Activated effector memory CD4-positive, alpha-beta T cell treated with anti-CD3 and anti-CD28 coated beads, Interleukin-2, amount 50 U/mL, for 16 hours (primary cell): ENCODE measurements around the gene ASCL2.
A peak's percentile ranks its signal among the peaks of the same experiment; 100 is the strongest.
"Not testable (repeated sequence)": the region's sequence is repeated elsewhere in the genome, so short reads cannot be mapped to it uniquely, and the experiment has no call there.

ENCODE experiments used
- DNase-seq: peaks from one replicate; pipeline ENCODE4 v3.0.0-alpha.2; 2020

ASCL2 gene

GRCh38 chr11:2296913-2297622 is 26.7 kb upstream of the ASCL2 start:
- peak; percentile 61 for DNase-seq

- DNase-seq: peak; percentile 58
Measured at GRCh38 chr11:2295971-2296912, 25.9 kb upstream of the ASCL2 start.

DNA sequence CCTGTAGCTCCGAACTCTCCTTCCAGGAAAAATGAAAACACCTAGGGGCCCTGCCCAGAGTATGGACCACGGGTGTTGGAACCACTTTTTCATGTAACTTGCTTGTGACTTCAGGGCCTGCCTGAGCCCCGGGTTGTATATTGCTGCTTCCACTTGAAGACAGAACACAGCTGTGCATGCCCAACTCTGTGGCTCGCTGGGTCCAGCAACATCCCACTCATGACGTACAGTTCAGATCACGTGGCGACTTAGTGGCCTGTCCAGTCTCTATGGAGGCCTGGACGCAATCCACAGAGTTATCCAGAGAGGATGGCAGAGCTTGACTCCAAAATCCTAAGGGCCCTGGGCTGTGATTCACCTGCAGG is 24.5 kb upstream of the ASCL2 start:
- DNase-seq: no peak

- peak; percentile 61 for DNase-seq
Measured at GRCh38 chr11:2293984-2294925, 23.9 kb upstream of the ASCL2 start.

DNA sequence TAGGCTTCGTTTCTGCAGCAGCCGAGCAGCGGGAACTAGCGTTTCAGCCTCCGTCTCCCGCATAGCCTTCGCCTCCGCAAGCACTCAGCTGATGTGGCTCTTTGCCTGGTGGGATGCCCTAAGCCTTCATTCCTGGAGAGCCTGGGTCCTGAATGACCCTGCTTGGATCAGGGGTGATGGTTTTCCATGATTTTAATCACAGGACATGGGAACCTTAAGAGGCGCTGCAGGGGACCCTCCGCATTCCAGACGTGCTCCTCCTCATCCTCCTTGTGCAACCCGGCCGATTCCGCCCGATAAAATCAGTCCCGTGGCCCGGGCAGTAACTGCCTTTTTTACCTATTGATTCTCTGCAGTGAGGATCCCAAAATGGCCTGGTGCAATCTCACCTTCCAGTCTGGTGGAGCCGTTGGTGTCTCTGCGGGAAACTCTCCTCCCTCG is 23.2 kb upstream of the ASCL2 start:
- no peak for DNase-seq

DNA sequence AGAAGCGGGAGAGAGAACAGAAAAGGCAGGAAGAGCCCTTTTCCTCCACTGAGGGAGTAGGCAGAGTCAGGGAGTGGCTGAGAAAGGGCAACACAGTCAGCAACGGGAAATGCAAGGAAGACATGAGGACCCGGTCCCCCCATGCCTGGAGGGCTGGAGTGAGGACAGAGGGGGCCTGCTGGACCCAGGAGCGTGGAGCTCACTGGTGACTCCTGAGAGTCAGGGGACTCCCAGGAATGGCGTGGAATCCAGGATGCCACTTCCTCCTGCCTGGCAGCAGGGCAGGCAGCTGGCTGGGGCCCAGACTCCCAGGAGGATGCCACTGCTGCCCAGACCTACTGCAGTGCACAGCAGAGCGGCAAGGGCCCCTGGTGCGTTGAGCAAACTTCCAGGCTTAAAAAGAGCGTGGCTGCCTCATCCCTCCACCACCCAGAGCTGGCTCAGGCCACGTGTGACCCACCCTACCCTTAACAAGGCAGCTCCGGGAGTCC is 20.0 kb upstream of the ASCL2 start:
- no peak for DNase-seq

DNA sequence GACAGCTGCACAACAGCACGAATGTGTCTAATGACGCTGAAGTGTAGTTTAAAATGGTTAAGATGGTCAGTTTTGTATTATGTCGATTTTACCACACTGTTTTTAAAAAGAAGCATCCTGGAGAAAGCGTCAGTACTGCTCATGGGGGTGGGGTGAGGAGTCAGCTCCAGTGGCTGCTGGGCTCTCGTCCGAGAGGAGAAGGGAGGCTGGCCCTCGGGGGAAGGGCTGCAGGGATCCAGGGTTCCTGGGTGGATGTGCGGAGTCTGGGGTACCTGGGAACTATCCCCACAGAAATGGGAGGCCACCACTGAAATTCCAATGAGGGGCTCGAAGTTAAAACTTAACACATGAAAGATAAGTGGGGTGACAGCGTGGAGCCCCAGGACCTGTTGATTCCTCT is 19.5 kb upstream of the ASCL2 start:
- DNase-seq: no peak

GRCh38 chr11:2289350-2289749 is 19.0 kb upstream of the ASCL2 start:
- no peak for DNase-seq

DNA sequence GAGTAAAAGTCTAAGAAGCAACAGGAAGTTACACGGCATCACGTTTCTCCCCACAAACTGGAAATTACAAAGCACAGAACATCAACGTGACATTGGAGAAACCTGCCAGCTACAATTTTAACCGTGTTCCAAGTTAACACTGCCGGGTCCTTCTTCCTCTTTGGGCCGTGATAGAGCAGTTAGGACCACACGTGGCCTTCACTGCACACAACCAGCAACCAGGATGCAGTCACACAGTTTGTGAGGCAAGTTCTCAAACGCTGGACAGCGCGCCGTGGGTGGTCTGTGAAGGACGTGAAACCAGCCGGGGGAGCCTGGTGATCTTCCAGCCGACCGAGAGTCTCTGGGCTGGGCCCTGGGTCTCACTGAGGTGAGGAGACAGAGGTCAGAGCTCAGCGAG is 16.7 kb upstream of the ASCL2 start:
- DNase-seq: no peak

DNA sequence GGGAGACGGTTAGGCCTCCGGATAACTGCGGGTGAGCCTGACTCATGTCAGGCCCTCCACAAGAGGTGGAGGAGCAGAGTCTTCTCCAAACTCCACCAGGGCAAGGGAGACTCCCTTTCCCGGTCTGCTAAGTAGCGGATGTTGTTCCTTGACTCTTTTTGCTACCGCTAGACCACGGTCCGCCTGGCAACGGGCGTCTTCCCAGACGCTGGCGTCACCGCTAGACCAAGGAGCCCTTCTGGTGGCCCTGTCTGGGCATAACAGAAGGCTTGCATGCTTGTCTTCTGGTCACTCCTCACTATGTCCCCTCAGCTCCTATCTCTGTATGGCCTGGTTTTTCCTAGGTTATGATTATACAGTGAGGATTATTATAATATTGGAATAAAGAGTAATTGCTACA is 16.0 kb upstream of the ASCL2 start:
- DNase-seq: not testable (repeated sequence)

DNA sequence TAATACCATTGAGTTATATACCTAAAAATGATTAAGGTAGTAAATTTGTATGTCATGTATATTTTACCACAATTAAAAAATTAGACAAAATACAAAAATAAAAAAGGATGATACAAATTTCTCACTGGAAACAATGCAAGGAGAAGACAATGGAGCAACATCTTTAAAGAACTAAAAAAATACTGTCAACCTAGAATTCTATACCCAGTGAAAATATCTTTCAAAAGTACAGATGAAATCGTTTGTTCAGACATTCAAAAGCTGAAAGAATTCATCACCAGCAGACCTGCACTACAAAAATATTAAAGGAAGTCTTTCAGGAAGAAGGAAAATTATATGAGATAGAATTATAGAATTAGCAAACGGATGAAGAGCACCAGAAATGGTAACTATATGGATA is 9.8 kb upstream of the ASCL2 start:
- no peak for DNase-seq

- no peak for DNase-seq
Measured at GRCh38 chr11:2277933-2278523, 7.6 kb upstream of the ASCL2 start.

GRCh38 chr11:2277008-2277346 is 6.6 kb upstream of the ASCL2 start:
- no peak for DNase-seq

- DNase-seq: no peak
Measured at GRCh38 chr11:2276280-2277007, 6.1 kb upstream of the ASCL2 start.

DNA sequence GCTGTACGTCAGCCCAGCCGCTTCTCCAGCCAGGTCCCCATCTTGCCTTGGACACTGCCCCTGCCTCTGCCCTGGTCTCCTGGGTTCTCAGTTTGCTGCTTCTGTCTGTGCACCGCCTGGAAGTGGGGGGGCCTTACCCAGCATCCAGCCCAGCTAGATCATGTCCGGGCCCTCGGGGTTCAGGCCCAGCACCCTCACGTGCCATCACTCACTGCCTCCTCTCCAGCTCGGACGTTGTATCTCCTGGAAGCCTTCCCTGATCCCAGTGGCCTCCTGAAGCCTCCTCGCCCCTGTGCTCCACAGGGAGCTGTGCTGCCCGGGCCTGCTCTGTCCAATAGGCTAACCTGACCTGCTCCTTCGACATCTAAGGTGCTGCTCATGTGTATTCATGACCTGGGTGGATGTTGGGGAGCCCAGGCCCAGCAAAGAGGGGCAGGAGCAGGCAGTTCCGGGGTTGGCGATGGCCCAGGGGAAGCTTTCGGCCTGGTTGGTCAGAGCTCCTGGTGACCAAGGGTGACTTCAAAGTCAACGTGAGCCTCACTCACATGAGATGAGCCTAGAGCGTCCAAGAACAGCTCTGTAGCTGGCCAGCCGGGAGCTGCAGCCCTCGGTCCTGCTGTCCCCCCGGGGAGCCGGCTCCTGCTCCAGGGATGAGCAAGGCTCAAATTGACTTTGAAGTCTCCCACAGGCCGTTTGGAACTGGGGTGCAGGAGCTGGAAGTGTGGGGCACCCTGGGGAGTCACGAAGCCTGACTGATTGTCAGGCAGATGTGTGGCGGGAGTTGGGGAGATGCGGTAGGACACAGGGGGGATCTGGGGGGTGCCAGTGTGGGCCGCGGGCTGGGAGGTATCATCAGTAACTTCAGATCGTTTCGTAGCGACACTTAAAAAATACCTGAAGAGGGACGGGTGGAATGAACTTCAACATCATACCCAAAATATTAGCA is 5.2 kb upstream of the ASCL2 start:
- DNase-seq: no peak

- DNase-seq: no peak
Measured at GRCh38 chr11:2273771-2274170, 3.4 kb upstream of the ASCL2 start.

DNA sequence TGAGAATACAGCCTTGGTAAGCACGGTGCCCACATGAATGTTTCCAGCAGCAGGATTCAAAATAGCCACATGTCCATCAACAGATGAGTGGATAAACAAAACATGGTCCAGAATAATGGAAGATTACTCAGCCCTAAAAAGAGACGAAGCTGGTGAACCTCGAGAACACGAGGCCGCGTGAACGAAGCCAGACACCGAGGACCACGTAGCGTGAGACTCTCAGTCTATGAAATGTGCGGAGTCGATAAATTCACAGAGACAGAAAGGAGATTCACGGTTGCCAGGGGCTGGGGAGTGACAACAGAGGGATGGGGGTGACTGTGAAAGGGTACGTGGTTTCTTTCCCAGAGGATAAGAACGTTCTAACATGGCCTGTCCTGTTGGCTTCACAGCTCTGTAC is 2.9 kb upstream of the ASCL2 start:
- no peak for DNase-seq

DNA sequence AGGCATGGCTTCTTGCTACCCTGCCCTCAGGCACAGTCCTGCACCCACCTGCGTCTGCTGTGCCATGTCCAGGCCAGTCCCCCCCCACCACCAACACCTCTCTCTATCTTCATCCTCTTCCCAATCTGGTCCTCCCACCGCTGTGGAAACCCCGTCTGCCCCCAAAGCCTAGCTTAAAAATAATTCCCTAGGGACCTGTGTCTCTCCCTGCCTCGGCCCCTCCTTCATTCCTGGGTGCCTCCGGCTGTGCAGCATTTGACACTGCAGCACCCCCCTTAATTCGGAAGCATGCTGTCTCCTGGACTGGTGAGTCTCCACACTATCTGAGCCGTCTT is 2.5 kb upstream of the ASCL2 start:
- DNase-seq: no peak

- no peak for DNase-seq
Measured at GRCh38 chr11:2272228-2272945, 2.0 kb upstream of the ASCL2 start.
